ENCODE measurements around the gene FGR. TPM values are rescaled to one million over a fixed set of nuclear protein-coding genes. Genes with fewer than 3 reads are reported as not detected.

FGR gene
- total RNA-seq, 4 donors from 2014 or later = 18.8 to 131 (median 77.6) TPM

DNA sequence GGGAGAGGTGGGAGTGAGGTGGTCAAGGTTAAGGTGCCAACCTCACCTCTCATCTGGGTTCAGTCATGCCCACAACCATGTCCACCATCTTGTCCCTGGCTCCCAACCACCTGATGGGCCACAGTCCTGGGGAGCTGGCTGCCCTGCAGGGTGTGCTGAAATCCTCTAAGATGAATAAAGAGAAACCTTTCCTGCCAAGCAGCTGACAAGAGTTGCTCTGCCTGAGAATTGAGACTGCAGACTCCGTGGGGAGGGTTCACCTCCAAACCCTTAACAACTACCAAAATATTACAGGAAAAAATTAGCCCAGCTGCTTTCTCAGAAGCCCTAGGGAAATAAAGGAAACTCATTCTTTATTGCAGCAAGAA is 15.2 kb upstream of the FGR start:
- DNase-seq (ENCODE audit: low spot score) (no peak), ATAC-seq (ENCODE audit: low FRiP score) (no peak)
- TF ChIP-seq, protein P1, sequence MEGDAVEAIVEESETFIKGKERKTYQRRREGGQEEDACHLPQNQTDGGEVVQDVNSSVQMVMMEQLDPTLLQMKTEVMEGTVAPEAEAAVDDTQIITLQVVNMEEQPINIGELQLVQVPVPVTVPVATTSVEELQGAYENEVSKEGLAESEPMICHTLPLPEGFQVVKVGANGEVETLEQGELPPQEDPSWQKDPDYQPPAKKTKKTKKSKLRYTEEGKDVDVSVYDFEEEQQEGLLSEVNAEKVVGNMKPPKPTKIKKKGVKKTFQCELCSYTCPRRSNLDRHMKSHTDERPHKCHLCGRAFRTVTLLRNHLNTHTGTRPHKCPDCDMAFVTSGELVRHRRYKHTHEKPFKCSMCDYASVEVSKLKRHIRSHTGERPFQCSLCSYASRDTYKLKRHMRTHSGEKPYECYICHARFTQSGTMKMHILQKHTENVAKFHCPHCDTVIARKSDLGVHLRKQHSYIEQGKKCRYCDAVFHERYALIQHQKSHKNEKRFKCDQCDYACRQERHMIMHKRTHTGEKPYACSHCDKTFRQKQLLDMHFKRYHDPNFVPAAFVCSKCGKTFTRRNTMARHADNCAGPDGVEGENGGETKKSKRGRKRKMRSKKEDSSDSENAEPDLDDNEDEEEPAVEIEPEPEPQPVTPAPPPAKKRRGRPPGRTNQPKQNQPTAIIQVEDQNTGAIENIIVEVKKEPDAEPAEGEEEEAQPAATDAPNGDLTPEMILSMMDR (IDR thresholded peaks at IDR 0.05) = no peak

GRCh38 chr1:27649306-27649635 is 14.3 kb upstream of the FGR start:
- TF ChIP-seq, protein P1 (IDR thresholded peaks at IDR 0.05) = no peak
- DNase-seq (ENCODE audit: low spot score) = no peak
- ATAC-seq (ENCODE audit: low FRiP score) = no peak

DNA sequence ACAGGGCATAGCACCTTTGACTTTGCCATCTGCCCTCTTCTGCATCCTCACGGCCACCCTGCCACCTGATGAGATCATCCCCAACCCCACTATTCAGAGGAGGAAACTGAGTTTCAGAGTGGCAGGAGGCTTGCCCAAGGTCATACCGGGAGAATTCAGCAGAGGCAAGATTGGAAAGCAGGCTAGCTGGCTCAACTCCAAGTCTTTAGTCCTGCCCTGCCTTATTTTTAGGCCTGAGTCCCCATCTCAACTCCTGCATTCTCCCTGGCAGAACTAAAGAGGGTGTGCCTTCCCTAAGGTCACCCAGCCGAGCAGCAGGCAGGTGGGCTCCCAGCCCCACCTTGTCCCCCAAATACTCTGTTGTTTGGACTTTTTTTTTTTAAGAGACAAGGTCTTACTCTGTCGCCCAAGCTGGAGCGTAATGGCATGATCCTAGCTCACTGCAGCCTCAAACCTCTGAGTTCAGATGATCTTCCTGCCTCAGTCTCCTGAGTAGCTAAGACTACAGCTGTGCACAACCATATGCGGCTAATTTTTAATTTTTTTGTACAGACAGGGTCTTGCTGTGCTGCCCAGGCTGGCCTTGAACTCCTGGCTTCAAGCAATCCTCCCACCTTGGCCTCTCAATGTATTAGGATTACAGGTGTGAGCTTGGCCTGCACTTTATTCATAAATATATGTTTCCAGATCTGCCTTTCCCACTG is 13.8 kb upstream of the FGR start:
- DNase-seq (ENCODE audit: low spot score) (no peak), ATAC-seq (ENCODE audit: low FRiP score) (no peak)
- TF ChIP-seq, protein P1 (IDR thresholded peaks at IDR 0.05) = no peak

DNA sequence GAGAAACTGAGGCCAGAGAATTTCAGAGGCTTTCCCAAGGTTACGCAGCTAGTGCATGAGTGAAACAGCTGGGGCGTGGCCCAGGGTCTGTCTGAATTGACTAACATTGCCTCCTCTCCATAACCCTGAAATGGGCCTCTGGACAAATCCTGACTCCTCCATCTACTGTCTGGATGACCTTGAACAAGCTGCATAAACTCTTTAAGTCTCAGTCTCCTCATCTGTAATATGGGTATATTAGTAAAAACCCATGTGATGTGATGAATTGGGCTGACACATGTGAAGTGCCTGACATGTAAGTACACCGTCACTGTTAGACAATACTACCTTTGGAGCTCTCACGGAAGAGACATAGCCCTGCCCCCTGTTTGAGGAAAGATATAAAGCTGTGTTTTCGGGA is 12.3 kb upstream of the FGR start:
- TF ChIP-seq, protein P1 (IDR thresholded peaks at IDR 0.05) = no peak
- DNase-seq (ENCODE audit: low spot score) = no peak
- no peak for ATAC-seq (ENCODE audit: low FRiP score)

DNA sequence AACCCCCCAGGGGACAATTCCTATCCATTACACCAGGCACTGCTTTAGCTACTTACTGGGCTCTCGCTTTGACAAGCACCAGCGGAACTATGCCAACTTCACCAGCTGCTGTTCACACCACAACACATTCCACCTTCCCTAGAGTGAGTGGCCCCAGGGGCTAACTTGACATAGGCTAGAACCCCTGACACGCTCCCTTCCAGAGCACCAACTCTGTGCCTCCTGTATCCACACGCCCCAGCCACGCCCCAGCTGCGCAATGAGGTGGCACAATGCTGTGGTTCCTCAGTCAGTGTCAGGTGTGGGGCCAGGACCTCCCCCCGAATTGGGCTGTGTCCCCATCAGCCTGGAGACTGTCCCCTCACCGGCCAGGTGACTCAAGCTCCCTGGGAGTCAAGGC is 11.7 kb upstream of the FGR start:
- DNase-seq (ENCODE audit: low spot score) (no peak), ATAC-seq (ENCODE audit: low FRiP score) (no peak)
- TF ChIP-seq, protein P1 (IDR thresholded peaks at IDR 0.05) = no peak

DNA sequence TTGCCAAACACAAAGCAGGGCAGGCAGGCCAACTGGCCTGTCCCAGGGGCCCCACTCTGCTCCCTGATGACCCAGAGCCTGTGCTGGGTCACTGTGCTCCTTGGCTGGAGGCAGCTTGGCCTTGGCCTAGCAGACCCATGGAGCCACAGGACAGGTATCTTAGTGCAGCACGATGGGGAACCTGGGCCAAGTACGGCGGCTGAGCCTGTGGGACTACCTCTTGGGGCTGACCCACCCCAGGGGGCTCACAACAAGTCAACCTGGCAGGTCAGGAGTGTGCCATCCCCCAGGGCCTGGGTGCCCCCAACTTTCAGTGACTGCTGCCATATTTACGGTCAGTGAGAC is 10.1 kb upstream of the FGR start:
- ATAC-seq (ENCODE audit: low FRiP score) (no peak), DNase-seq (ENCODE audit: low spot score) (no peak)
- TF ChIP-seq, protein P1 (IDR thresholded peaks at IDR 0.05) = no peak

GRCh38 chr1:27644369-27645070 is 9.5 kb upstream of the FGR start:
- no peak for DNase-seq (ENCODE audit: low spot score)
- no peak for ATAC-seq (ENCODE audit: low FRiP score)
- TF ChIP-seq, protein P1 (IDR thresholded peaks at IDR 0.05) = no peak
